Psoas muscle (tissue), 8 donors: ENCODE data around the gene NFS1. TPM values are rescaled to one million over a fixed set of nuclear protein-coding genes. Genes with fewer than 3 reads are reported as not detected.
"Not testable (repeated sequence)": the region's sequence is repeated elsewhere in the genome, so short reads cannot be mapped to it uniquely, and the experiment has no call there.

Experiments
- ATAC-seq, 4 donors: fragments of 200-7000 bp; cut with Tn5 transposase; one replicate each; pipeline ENCODE4 v1.9.1; 2020; ENCODE audit warnings: moderate library complexity in 3 of 4, mild to moderate bottlenecking in 2 of 4
- DNase-seq, 2 donors: peaks; one replicate each; pipeline ENCODE4 v3.0.0-alpha.2; 2020
- H3K27ac ChIP-seq: fragments of 200-600 bp; one replicate; pipeline ENCODE4 v1.8.0; 2022
- H3K27me3 ChIP-seq, 3 donors: fragments of 200-600 bp in 1 of 3; one replicate each; pipeline versions ENCODE4 v1.6.1 to v1.8.0; 2013 to 2022; ENCODE audit warnings: low read length in 2 of 3, mild to moderate bottlenecking in 2 of 3, moderate library complexity in 1 of 3; ENCODE audit not compliant: insufficient read depth in 3 of 3
- H3K36me3 ChIP-seq, 2 donors: fragments of 200-600 bp in 1 of 2; one replicate each; pipeline versions ENCODE4 v1.6.1 to v1.8.0; 2013 to 2022; ENCODE audit warnings: low read depth in 1 of 2, mild to moderate bottlenecking in 1 of 2, moderate library complexity in 1 of 2; ENCODE audit not compliant: insufficient read depth in 1 of 2
- H3K4me1 ChIP-seq: fragments of 200-600 bp; one replicate; pipeline ENCODE4 v1.8.0; 2022
- H3K4me3 ChIP-seq: fragments of 200-600 bp; one replicate; pipeline ENCODE4 v1.8.0; 2022; ENCODE audit warnings: mild to moderate bottlenecking
- H3K9me3 ChIP-seq: fragments of 200-600 bp; one replicate; pipeline ENCODE4 v1.8.0; 2022
- WGBS, 3 donors: extraction: QIAGEN DNeasy Blood & Tissue Kit; methylation state at CpG; one replicate each; pipeline versions ENCODE4 v1.1.6 to v1.1.7; 2013; 5-methylcytosine and 5-hydroxymethylcytosine counted together
- intact Hi-C, 2 donors: fragments of 100-400 bp; cut with DNase I; formaldehyde crosslinking; loops; one replicate each; pipeline versions ENCODE4 v1.11.0 to v1.14.2; 2022
- long read RNA-seq, 2 donors: library from polyadenylated mRNA; unstranded; transcript quantifications; one replicate each; pipeline ENCODE4 v2.0.0, GENCODE V29; 2021
- polyA plus RNA-seq, 3 donors: library from polyadenylated mRNA; stranded (reverse); fragments of 200-250 nt; gene quantifications; one replicate each; pipeline ENCODE4 v1.2.3, GENCODE V29; 2013
- total RNA-seq, 4 donors: library from RNA; stranded (reverse); fragmentation: NEBNext Ultra II Directional in 2 of 4; extraction: Animal tissue kit (Norgen Biotek cat#: 25700) in 2 of 4; gene quantifications; one replicate each; pipeline versions ENCODE4 v1.2.1 to v1.2.4, GENCODE V29; 2021 to 2023
- TF ChIP-seq, protein P1 (sequence below): fragments of 200-600 bp; IDR thresholded peaks from one replicate; pipeline ENCODE4 v1.8.0; 2022; ENCODE audit warnings: antibody characterized with exemption
- donor health status: healthy with polysubstance abuse.
- donor health status: DM: no; HTN: no; CAD: no; lungs with moderate emphysema.
- donor health status: Bipolar disorder and iron deficiency.
- donor health status: healthy.
- donor health status: DM: yes; HTN: yes; CAD: no.
- donor health status: DM: no; HTN: no; CAD: no.
- donor health status: DM: no; HTN: no; CAD: no.
- donor health status: DM: yes; HTN: yes; CAD: no.

The NFS1 gene
- total RNA-seq (10 to 100 TPM; 23.6 to 45.0 (median 40.3) TPM), polyA plus RNA-seq (10 to 100 TPM; 19.8 to 35.2 (median 26.1) TPM)
- long read RNA-seq, donor 1, transcript NFS1-203 (13 exons, 3,012 nt) = major isoform, 22 of 41 reads
- long read RNA-seq, donor 1, partial matches to known transcripts = 15 of 41 reads
- long read RNA-seq, donor 1, other reads (novel, unspliced or antisense) = 2 of 41 reads
- long read RNA-seq, donor 2, transcript NFS1-203 (13 exons, 3,012 nt) = major isoform, 18 of 43 reads
- long read RNA-seq, donor 2, partial matches to known transcripts = 19 of 43 reads
- long read RNA-seq, donor 2, other reads (novel, unspliced or antisense) = 4 of 43 reads

DNA sequence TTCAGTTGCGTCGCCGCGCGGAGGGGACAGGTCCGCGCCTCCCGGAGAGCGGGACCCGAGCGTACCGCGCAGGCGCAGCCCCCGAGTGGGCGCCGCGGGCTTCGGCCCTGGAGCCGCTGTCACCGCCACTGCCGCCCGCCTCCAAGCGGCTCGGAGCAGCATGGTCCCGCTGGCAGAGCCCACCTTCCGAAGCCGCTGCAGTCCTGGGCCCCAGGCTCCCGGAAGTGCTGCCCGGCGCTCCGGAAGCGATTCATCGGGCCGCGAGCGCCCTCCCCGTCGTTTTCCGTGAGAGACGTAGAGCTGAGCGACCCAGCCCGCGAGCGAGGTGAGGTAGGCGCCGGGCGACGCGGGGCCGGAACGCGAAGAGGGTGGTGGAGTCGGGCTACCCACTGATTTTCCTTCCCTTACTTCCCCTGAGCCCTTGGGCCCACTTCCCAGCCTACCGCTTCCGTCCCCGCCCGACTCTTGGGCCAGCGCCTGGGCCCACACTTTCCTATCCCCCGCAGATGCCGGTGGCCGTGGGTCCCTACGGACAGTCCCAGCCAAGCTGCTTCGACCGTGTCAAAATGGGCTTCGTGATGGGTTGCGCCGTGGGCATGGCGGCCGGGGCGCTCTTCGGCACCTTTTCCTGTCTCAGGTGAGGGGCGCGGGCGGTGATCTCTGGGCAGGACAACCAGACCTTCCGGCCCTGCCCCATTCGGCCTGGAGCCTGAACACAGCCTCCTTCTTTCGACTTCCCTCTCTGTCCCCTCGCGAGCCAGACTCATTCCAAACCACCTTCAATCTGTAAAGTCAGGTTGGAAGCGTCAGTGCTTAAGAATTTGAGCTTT is at the start of gene NFS1, which contains the start of gene ROMO1:
Gene NFS1 (minus strand): TSS at position 226 of the 830 bp plus-strand sequence. CDS start 64 bp downstream, at position 162.
Gene ROMO1 (plus strand): TSS at position 279 of the 830 bp plus-strand sequence. CDS start 228 bp downstream, at position 507.
- intact Hi-C loops = loop anchor here in 1 of 2 donors (10.0 kb wide), 1 partner anchor 95 kb away; no protein-coding TSS in a partner anchor
- Histone ChIP-seq H3K4me3 (peak within 1 kb of the TSS; percentile 94), H3K4me1 (peaks cover 35% of the 10 kb centered on the region), H3K9me3 (no peaks in the 10 kb centered on the region), H3K27me3 (no peaks in the 10 kb centered on the region), H3K36me3 (peaks cover 6 to 65% of the 10 kb centered on the region in 2 donors), H3K27ac (peak within 1 kb of the TSS; percentile 95)
- ATAC-seq (peak; percentile 88 to 91 (median 90)), DNase-seq (peak; percentile 89 to 94)
- 0% methylated on average over 70 to 81 of the region's 81 CpGs for WGBS, 3 donors
- TF ChIP-seq, protein P1, sequence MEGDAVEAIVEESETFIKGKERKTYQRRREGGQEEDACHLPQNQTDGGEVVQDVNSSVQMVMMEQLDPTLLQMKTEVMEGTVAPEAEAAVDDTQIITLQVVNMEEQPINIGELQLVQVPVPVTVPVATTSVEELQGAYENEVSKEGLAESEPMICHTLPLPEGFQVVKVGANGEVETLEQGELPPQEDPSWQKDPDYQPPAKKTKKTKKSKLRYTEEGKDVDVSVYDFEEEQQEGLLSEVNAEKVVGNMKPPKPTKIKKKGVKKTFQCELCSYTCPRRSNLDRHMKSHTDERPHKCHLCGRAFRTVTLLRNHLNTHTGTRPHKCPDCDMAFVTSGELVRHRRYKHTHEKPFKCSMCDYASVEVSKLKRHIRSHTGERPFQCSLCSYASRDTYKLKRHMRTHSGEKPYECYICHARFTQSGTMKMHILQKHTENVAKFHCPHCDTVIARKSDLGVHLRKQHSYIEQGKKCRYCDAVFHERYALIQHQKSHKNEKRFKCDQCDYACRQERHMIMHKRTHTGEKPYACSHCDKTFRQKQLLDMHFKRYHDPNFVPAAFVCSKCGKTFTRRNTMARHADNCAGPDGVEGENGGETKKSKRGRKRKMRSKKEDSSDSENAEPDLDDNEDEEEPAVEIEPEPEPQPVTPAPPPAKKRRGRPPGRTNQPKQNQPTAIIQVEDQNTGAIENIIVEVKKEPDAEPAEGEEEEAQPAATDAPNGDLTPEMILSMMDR = peak; percentile 16

DNA sequence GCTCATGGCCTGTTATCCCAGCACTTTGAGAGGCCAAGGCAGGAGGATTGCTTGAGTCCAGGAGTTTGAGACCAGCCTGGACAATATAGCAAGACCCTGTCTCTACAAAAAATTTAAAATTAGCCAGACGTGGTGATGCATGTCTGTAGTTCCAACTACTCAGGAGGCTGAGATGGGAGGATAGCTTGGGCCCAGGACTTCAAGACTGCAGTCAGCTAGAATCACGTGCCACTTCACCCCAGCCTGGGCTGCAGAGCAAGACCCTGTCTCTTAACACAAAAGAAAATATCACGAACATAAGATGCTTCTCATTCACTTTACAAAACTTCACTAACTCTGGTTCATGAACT is 45.3 kb upstream of the NFS1 start:
- not testable (repeated sequence) for H3K27me3 ChIP-seq, H3K9me3 ChIP-seq, DNase-seq, ATAC-seq
- Histone ChIP-seq H3K27ac (peak overlapping the region; percentile 95), H3K4me3 (peak overlapping the region; percentile 94), H3K4me1 (peaks cover 18% of the 10 kb centered on the region), H3K36me3 (peaks cover 2 to 14% of the 10 kb centered on the region in 2 donors)
- 94% methylated on average over 3 of the region's 3 CpGs for WGBS, 3 donors
- intact Hi-C loops = loop anchor here (5.0 kb wide), 1 partner anchor 138 kb away; no protein-coding TSS in a partner anchor

DNA sequence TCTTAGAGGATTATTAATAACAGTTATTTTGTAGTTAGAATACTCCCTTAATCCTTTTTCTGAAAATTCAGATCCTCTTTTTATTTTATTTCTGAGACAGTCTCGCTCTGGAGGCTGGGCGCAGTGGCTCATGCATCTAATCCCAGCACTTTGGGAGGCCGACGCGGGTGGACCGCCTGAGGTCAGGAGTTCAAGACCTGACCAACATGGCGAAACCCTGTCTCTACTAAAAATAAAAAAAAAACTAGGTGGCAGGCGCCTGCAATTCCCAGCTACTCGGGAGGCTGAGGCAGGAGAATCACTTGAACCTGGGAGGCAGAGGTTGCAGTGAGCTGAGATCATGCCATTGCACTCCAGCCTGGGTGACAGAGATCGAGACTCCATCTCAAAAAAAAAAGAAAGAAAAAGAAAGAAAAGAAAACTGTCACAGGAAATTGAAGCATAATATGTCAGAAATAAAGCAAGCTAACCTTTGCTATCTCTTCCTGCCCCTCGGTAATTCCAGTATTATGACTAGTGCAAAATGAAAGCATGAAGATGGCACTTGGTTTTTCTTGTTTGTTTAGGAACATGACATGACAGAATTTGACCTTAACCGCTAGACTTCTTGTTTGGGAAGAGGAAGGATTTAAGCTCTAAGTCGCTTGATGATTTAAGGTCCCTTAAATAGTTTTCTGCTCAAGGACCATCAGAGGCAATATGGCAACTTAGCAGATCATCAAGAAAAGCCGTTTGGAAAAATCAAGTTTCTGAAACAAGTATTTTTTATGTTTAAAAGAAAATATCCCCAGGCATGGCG is 44.7 kb upstream of the NFS1 start:
- ATAC-seq (no peak), DNase-seq (no peak)
- H3K9me3 ChIP-seq = no peaks in the 10 kb centered on the region
- TF ChIP-seq, protein P1 = no peak
- peak overlapping the region; percentile 94 for H3K4me3 ChIP-seq
- intact Hi-C loops = loop anchor here (1.0 to 5.0 kb wide), 2 partner anchors 25 to 138 kb away; no protein-coding TSS in a partner anchor
- WGBS, 3 donors = 77 to 81% (median 77%) methylated on average over 15 of the region's 15 CpGs
- peaks cover 4 to 20% of the 10 kb centered on the region in 2 donors for H3K36me3 ChIP-seq
- no peaks in the 10 kb centered on the region for H3K27me3 ChIP-seq
- peak overlapping the region; percentile 95 for H3K27ac ChIP-seq
- peaks cover 24% of the 10 kb centered on the region for H3K4me1 ChIP-seq

DNA sequence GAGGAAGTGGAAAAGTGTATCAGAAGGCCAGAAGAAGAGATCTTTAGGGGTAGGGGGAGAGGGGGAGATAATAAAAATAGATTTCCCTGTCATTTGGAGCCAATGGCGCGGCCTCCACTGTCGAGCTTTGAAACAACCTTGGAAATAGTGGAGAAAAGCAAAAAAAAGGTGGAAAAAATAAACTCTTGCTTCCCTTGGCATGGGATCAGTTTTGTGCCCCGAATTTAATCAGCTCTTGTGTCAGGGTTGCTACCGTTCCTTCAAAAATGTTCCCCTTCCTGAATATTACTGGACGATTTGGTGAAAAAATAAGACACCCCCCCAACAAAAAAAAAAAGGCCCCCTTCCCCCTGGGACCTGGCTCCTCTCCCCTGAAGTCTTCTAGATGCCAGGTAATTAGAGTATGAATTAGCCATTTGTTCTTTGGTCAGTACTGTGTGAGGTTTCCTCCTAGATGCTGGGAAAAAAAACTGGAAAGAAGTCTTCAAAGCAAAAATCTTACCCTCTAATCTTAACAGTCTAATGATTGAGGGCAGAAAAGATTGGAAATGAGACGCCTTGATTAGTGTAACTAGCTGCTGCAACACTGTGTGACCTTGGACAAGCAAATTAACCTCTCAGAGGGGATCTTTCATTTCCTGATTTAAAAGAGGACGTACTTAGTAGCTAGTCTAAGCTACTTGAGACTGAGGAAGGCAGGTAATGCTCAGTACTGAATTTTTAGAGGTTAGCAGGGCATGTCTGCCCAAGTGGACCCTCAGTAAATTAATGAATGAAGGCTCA is 43.8 kb upstream of the NFS1 start:
- WGBS, 3 donors = 1 to 5% (median 1%) methylated on average over 8 of the region's 8 CpGs
- TF ChIP-seq, protein P1 = no peak
- DNase-seq = no peak
- H3K4me1 ChIP-seq = peaks cover 34% of the 10 kb centered on the region
- ATAC-seq = no peak
- H3K27ac ChIP-seq = peak overlapping the region; percentile 95
- H3K9me3 ChIP-seq = no peaks in the 10 kb centered on the region
- H3K36me3 ChIP-seq = peaks cover 4 to 30% of the 10 kb centered on the region in 2 donors
- intact Hi-C loops = loop anchor here (1.0 to 5.0 kb wide), 3 partner anchors 25 to 139 kb away; no protein-coding TSS in a partner anchor
- peak overlapping the region; percentile 94 for H3K4me3 ChIP-seq
- no peaks in the 10 kb centered on the region for H3K27me3 ChIP-seq
